Esophagus muscularis mucosa (tissue), 4 donors: ENCODE measurements around the gene USP20. TPM values are rescaled to one million over a fixed set of nuclear protein-coding genes. Genes with fewer than 3 reads are reported as not detected.

Source experiments
- DNase-seq: peaks from one replicate; pipeline ENCODE4 v3.0.0-alpha.2; 2017; ENCODE audit errors: extremely low spot score
- H3K27ac ChIP-seq, 4 donors: fragments of 200-600 bp; sonication (generic); replicated peaks in 1 of 4; 1 replicate in 3 of 4; 2 replicates in 1 of 4; pipeline ENCODE4 v1.5.1; 2016 to 2019; ENCODE audit warnings: mild to moderate bottlenecking in 1 of 4
- H3K27me3 ChIP-seq, 4 donors: fragments of 200-600 bp; sonication (generic); one replicate each; pipeline versions ENCODE4 v1.5.1 to v1.6.0; 2016 to 2019
- H3K36me3 ChIP-seq, 4 donors: fragments of 200-600 bp; sonication (generic); one replicate each; pipeline ENCODE4 v1.5.1; 2016 to 2019
- H3K4me1 ChIP-seq, 4 donors: fragments of 200-600 bp; sonication (generic); one replicate each; pipeline ENCODE4 v1.5.1; 2016 to 2019
- H3K4me3 ChIP-seq, 4 donors: fragments of 200-600 bp; sonication (generic); 1 replicate in 2 of 4; 2 replicates in 2 of 4; pipeline ENCODE4 v1.5.1; 2016 to 2019; ENCODE audit warnings: mild to moderate bottlenecking in 4 of 4, moderate library complexity in 1 of 4
- H3K9me3 ChIP-seq, 4 donors: fragments of 200-600 bp; sonication (generic); 1 replicate in 3 of 4; 2 replicates in 1 of 4; pipeline ENCODE4 v1.5.1; 2016 to 2019
- EP300 ChIP-seq: sonication (generic); formaldehyde crosslinking; IDR thresholded peaks from one replicate; pipeline ENCODE4 v1.6.1; 2017; ENCODE audit warnings: antibody characterized with exemption
- POLR2A ChIP-seq: fragments of 450-650 bp; IDR thresholded peaks from one replicate; pipeline ENCODE4 v1.6.1; 2017; ENCODE audit warnings: antibody characterized with exemption, moderate library complexity, mild to moderate bottlenecking, low read depth
- POLR2AphosphoS5 ChIP-seq, 2 donors: sonication (generic); formaldehyde crosslinking; IDR thresholded peaks; one replicate each; pipeline ENCODE4 v1.6.1; 2017; ENCODE audit warnings: antibody characterized with exemption in 2 of 2
- WGBS: methylation state at CpG from one replicate; pipeline ENCODE4 v1.1.5; 2018; 5-methylcytosine and 5-hydroxymethylcytosine counted together
- intact Hi-C: fragments of 100-400 bp; cut with DNase I; formaldehyde crosslinking; loops from one replicate; pipeline ENCODE4 v1.15.1; 2023
- total RNA-seq, 4 donors: library from RNA; depleted of rRNA; stranded (reverse); fragments of >200 nt; gene quantifications; one replicate each; pipeline versions ENCODE4 v1.1.0 to v1.2.1, GENCODE V29; 2016
- TF ChIP-seq, protein P1 (sequence below), 3 experiments: fragments of 200-600 bp in 2 of 3; fragments of 450-650 bp in 1 of 3; sonication (generic) in 2 of 3; IDR thresholded peaks; one replicate each; pipeline ENCODE4 v1.5.1; 2017 to 2019; ENCODE audit warnings: antibody characterized with exemption in 3 of 3, mild to moderate bottlenecking in 2 of 3, moderate library complexity in 1 of 3

The USP20 gene
- total RNA-seq, 4 donors from 2014 or later = 31.1 to 45.3 (median 38.7) TPM

DNA sequence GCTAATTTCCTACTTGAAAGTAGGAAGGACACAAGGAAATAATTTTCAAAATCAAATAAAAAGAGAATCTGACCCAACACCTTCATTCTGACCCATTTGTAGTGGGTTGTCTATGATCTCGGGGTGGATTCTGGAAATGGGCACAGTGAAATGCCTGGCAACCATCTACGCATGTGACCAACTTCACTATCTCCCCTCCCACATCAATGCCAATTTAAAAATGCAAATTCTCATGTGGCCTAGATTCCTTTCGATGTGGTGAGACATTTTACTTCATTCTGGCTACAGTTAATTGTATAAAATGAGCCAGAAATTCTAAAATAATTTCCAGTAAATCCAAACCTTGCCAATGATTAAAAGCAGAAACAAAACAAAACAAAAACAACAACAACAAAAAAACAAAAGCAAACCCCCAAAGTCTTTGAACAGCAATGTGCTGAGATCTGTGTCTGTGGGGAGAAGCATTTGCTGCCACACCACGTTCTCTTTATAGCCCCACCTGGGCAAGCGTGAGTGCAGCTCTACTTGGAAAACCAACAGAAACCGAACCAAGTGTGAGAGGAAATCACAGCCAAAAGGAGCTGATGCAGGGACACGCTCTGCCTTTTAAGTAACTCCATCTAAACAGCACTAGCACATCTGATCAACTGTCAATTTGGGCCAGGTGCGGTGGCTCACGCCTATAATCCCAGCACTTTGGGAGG is 59.0 kb downstream of the USP20 start:
- TF ChIP-seq, protein P1, sequence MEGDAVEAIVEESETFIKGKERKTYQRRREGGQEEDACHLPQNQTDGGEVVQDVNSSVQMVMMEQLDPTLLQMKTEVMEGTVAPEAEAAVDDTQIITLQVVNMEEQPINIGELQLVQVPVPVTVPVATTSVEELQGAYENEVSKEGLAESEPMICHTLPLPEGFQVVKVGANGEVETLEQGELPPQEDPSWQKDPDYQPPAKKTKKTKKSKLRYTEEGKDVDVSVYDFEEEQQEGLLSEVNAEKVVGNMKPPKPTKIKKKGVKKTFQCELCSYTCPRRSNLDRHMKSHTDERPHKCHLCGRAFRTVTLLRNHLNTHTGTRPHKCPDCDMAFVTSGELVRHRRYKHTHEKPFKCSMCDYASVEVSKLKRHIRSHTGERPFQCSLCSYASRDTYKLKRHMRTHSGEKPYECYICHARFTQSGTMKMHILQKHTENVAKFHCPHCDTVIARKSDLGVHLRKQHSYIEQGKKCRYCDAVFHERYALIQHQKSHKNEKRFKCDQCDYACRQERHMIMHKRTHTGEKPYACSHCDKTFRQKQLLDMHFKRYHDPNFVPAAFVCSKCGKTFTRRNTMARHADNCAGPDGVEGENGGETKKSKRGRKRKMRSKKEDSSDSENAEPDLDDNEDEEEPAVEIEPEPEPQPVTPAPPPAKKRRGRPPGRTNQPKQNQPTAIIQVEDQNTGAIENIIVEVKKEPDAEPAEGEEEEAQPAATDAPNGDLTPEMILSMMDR (IDR thresholded peaks at IDR 0.05) = no peak
- TF ChIP-seq POLR2AphosphoS5 (IDR thresholded peaks at IDR 0.05) (no peak), EP300 (no peak), POLR2A (no peak)
- intact Hi-C loops = no loop called here
- peaks cover 3 to 51% (median 46%) of the 10 kb centered on the region in 4 donors for H3K4me1 ChIP-seq
- H3K9me3 ChIP-seq = no peaks in the 10 kb centered on the region
- peak overlapping the region; percentile 21 to 86 (median 79) for H3K27ac ChIP-seq
- H3K27me3 ChIP-seq = no peaks in the 10 kb centered on the region
- 79% methylated on average over 7 of the region's 9 CpGs for WGBS
- H3K36me3 ChIP-seq = peaks cover 40 to 74% (median 54%) of the 10 kb centered on the region in 4 donors
- H3K4me3 ChIP-seq = no peak overlapping the region
- no peak for DNase-seq

DNA sequence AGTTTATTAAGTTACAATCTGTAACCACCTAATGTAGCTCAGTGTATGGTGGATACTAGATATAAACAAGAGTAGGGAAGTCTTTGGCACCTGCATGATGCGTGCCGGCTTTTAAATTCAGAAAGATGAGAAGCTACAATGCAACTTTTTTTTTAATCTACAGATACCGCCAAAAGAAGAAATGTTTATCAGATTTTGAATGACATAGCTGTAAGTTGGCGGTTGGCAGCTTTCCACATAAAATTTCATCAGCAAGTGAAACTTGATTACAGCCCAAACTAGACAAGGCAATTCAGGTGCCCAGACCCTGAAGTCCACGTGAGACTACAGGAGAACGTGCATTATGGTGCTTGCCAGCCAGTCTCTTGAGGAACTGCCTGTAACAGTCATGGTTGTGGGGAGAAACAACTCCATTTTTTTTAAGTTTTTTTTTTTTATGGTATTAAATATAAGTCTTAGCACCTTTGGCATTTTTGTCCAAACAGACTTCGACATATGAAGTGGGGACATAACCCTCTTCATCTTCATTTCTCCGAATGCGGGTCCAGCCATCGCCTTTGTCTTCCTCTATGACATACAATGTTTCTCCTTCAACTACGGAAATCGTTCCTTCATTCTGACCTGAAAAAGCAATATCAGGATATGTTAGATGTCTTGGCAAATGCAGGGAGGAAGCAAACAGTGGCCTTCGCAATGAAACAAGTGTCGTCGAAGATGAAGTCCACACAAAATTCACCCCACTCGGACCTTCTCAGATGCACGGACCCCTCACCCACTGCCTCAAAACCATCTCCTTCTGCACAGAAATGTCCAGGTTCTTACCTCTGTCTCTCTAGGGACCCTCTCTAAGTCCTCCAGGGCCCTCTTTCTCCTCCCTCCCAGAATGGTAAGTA is 60.4 kb downstream of the USP20 start:
- intact Hi-C loops = no loop called here

DNA sequence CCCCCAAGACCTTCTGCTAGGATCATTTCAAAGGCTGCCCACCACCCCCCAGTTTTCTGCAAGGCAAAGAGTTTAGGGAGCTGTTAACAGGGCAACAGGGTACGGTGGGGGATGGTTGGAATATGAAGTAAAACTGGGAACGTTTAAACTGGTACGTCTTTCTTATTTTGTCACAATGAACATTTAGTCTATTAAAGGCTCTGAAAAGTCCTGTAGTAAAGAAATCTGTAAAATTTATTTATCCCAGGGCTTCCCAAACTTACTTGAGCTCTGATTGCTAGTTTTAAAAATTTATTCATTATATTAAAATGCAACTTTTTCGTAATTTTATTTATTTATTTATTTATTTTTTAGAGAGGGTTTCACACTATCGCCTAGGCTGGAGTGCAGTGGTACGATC is 62.0 kb downstream of the USP20 start:
- Histone ChIP-seq H3K4me1 (peaks cover 0 to 27% (median 23%) of the 10 kb centered on the region in 4 donors), H3K27me3 (no peaks in the 10 kb centered on the region), H3K4me3 (no peak overlapping the region), H3K9me3 (no peaks in the 10 kb centered on the region), H3K36me3 (peaks cover 57 to 85% (median 69%) of the 10 kb centered on the region in 4 donors), H3K27ac (peak overlapping the region in 2 of 4 donors; percentile 14 to 46)
- TF ChIP-seq, protein P1 (IDR thresholded peaks at IDR 0.05) = no peak
- TF ChIP-seq EP300 = no peak
- TF ChIP-seq POLR2A = no peak
- TF ChIP-seq POLR2AphosphoS5 (IDR thresholded peaks at IDR 0.05) = no peak
- DNase-seq = no peak
- intact Hi-C loops = no loop called here
- 89% methylated on average over 6 of the region's 6 CpGs for WGBS

More for the DNA sequence above, 60.4 kb downstream of the USP20 start:
- no peak for TF ChIP-seq POLR2AphosphoS5 (IDR thresholded peaks at IDR 0.05)
- TF ChIP-seq POLR2A = no peak
- TF ChIP-seq EP300 = no peak
- TF ChIP-seq, protein P1 (IDR thresholded peaks at IDR 0.05) = no peak
- H3K4me3 ChIP-seq = no peak overlapping the region
- H3K9me3 ChIP-seq = no peaks in the 10 kb centered on the region
- DNase-seq = no peak
- H3K4me1 ChIP-seq = peaks cover 0 to 43% (median 37%) of the 10 kb centered on the region in 4 donors
- no peaks in the 10 kb centered on the region for H3K27me3 ChIP-seq
- 85% methylated on average over 17 of the region's 17 CpGs for WGBS
- peak overlapping the region in 1 of 4 donors; percentile 22 for H3K27ac ChIP-seq
- H3K36me3 ChIP-seq = peaks cover 44 to 74% (median 55%) of the 10 kb centered on the region in 4 donors

DNA sequence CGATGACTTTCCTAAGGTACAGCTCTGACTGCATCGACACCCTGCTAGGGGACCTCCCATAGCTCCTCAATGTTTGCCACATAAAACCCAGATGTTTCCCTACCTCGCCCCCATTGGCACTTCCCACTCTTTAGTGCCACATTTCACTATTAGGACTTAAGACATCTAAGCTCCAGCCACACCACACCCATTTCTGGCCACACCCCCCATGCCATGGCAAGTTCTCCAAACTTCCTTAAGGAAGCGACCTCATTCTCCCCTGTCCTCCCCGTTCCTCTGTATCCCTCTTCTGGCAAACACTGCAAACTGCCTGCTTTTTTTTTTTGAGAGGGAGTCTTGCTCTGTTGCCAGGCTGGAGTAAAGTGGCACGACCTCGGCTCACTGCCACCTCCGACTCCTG is 62.9 kb downstream of the USP20 start:
- Histone ChIP-seq H3K4me3 (no peak overlapping the region), H3K9me3 (no peaks in the 10 kb centered on the region), H3K4me1 (peaks cover 0 to 24% (median 20%) of the 10 kb centered on the region in 4 donors), H3K36me3 (peaks cover 59 to 95% (median 77%) of the 10 kb centered on the region in 4 donors), H3K27me3 (no peaks in the 10 kb centered on the region), H3K27ac (peak overlapping the region in 3 of 4 donors; percentile 12 to 44 (median 42))
- no peak for DNase-seq
- intact Hi-C loops = no loop called here
- TF ChIP-seq, protein P1 (IDR thresholded peaks at IDR 0.05) = no peak
- TF ChIP-seq POLR2A = no peak
- no peak for TF ChIP-seq POLR2AphosphoS5 (IDR thresholded peaks at IDR 0.05)
- TF ChIP-seq EP300 = no peak
- WGBS = 83% methylated on average over 8 of the region's 8 CpGs
